Mucosa of descending colon (tissue), 3 donors: ENCODE measurements around the gene CALML6. TPM values are rescaled to one million over a fixed set of nuclear protein-coding genes. Genes with fewer than 3 reads are reported as not detected.

Experiments
- ATAC-seq: fragments of 200-7000 bp; cut with Tn5 transposase; one replicate; pipeline ENCODE4 v1.9.1; 2020; ENCODE audit warnings: mild to moderate bottlenecking, moderate library complexity
- DNase-seq, 3 donors: peaks; one replicate each; pipeline ENCODE4 v3.0.0-alpha.2; 2020
- H3K36me3 ChIP-seq: fragments of 200-600 bp; one replicate; pipeline ENCODE4 v1.8.0; 2021; ENCODE audit warnings: low read depth, mild to moderate bottlenecking
- H3K4me1 ChIP-seq: fragments of 200-600 bp; one replicate; pipeline ENCODE4 v1.8.0; 2021; ENCODE audit warnings: low read depth, mild to moderate bottlenecking
- H3K4me3 ChIP-seq: fragments of 200-600 bp; one replicate; pipeline ENCODE4 v1.8.0; 2021; ENCODE audit warnings: mild to moderate bottlenecking
- H3K9me3 ChIP-seq: fragments of 200-600 bp; one replicate; pipeline ENCODE4 v1.8.0; 2021; ENCODE audit warnings: mild to moderate bottlenecking
- intact Hi-C, 2 donors: fragments of 100-400 bp; cut with DNase I in 1 of 2; cut with micrococcal nuclease in 1 of 2; formaldehyde crosslinking; loops; one replicate each; pipeline versions ENCODE4 v1.11.0 to v1.11.1; 2022; cut with DNase I, micrococcal nuclease
- total RNA-seq, 3 donors: library from RNA; stranded (reverse); fragmentation: NEBNext Ultra II Directional in 2 of 3; extraction: Animal tissue kit (Norgen Biotek cat#: 25700) in 2 of 3; gene quantifications; one replicate each; pipeline versions ENCODE4 v1.2.1 to v1.2.4, GENCODE V29; 2021 to 2023
- TF ChIP-seq, protein P1 (sequence below): fragments of 200-600 bp; IDR thresholded peaks from one replicate; pipeline ENCODE4 v1.8.0; 2022; ENCODE audit warnings: antibody characterized with exemption, mild to moderate bottlenecking
- donor health status: DM: no; HTN: no; CAD: no; lungs with moderate emphysema.
- donor health status: DM: no; HTN: no; CAD: no.
- donor health status: DM: no; HTN: yes; CAD: no.

CALML6 gene
- total RNA-seq, 3 donors from 2014 or later: 0.32 to 1.2 (median 0.43) TPM

DNA sequence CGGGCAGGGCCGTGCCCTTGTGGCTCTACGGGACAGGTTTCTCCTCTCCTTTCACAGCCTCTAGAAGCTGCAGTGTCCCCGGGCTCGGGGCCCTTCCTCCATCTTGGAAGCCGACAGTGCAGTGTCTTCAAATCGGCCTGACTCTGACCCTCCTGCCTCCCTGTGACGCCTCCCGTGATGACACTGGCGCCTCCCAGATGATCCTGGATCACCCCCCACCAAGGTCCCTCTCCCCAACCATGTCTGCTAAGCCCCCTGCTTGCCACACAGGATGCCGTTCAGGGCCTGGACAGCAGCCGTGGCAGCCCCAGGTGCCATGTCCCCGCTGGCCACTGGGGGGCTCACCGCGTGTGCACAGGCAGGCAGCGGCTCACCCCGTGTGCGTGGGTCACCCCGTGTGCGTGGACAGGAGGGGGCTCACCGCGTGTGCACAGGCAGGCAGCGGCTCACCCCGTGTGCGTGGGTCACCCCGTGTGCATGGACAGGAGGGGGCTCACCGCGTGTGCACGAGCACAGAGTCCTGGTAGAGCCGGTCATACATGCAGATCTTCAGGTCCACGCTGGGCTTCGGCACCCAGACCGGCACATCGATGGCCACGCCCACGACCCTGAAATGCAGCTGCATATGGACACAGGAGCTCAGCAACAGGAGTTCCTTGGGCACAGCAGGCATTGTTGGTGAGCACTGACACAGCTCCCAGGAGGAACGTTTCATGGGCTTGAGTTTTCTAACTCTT lies 28.9 kb downstream of the CALML6 start:
- peak; percentile 84 for ATAC-seq
- no peak overlapping the region for H3K4me3 ChIP-seq
- no peaks in the 10 kb centered on the region for H3K36me3 ChIP-seq
- peak; percentile 60 to 71 (median 62) for DNase-seq
- intact Hi-C loops: loop anchor here (10.0 kb wide), 1 partner anchor 101 kb away; no protein-coding TSS in a partner anchor
- H3K4me1 ChIP-seq: peaks cover 7% of the 10 kb centered on the region
- no peaks in the 10 kb centered on the region for H3K9me3 ChIP-seq
- TF ChIP-seq, protein P1, sequence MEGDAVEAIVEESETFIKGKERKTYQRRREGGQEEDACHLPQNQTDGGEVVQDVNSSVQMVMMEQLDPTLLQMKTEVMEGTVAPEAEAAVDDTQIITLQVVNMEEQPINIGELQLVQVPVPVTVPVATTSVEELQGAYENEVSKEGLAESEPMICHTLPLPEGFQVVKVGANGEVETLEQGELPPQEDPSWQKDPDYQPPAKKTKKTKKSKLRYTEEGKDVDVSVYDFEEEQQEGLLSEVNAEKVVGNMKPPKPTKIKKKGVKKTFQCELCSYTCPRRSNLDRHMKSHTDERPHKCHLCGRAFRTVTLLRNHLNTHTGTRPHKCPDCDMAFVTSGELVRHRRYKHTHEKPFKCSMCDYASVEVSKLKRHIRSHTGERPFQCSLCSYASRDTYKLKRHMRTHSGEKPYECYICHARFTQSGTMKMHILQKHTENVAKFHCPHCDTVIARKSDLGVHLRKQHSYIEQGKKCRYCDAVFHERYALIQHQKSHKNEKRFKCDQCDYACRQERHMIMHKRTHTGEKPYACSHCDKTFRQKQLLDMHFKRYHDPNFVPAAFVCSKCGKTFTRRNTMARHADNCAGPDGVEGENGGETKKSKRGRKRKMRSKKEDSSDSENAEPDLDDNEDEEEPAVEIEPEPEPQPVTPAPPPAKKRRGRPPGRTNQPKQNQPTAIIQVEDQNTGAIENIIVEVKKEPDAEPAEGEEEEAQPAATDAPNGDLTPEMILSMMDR: peak; percentile 87

GRCh38 chr1:1945782-1946393 lies 30.8 kb downstream of the CALML6 start:
- H3K4me1 ChIP-seq: peaks cover 7% of the 10 kb centered on the region
- intact Hi-C loops: loop anchor here (10.0 kb wide), 1 partner anchor 99 kb away; no protein-coding TSS in a partner anchor
- H3K4me3 ChIP-seq: no peak overlapping the region
- TF ChIP-seq, protein P1: no peak
- ATAC-seq (no peak), DNase-seq (peak in 1 of 3 donors; percentile 26)
- H3K9me3 ChIP-seq: no peaks in the 10 kb centered on the region
- H3K36me3 ChIP-seq: no peaks in the 10 kb centered on the region

GRCh38 chr1:1946540-1946939 lies 31.5 kb downstream of the CALML6 start:
- intact Hi-C loops: loop anchor here (10.0 kb wide), 1 partner anchor 98 kb away; no protein-coding TSS in a partner anchor
- Histone ChIP-seq H3K4me3 (no peak overlapping the region), H3K9me3 (no peaks in the 10 kb centered on the region), H3K36me3 (no peaks in the 10 kb centered on the region), H3K4me1 (peaks cover 7% of the 10 kb centered on the region)
- DNase-seq (peak in 1 of 3 donors; percentile 59), ATAC-seq (no peak)
- TF ChIP-seq, protein P1: no peak

DNA sequence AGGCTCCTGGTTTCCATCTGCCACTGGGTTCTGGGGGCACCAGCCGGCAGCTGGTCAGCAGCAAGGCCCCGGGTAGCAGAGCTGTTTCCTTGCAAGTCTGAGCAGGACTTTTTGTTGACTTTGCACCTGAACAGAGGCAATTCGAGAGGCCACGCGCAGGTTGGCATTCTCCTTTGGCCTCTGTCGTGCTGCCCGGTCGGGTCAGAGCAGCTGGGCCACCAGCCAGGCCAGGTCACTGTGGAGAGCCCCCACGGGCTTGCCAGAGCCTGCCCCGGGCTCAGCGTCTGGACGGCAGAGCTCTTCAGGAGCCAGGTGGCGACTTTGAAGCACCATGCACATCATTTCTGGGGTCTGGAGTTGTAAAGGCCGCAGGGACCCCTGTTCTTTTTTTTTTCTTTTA lies 32.4 kb downstream of the CALML6 start:
- intact Hi-C loops: loop anchor here (10.0 kb wide), 1 partner anchor 97 kb away; no protein-coding TSS in a partner anchor
- H3K9me3 ChIP-seq: no peaks in the 10 kb centered on the region
- peaks cover 7% of the 10 kb centered on the region for H3K4me1 ChIP-seq
- DNase-seq: peak in 1 of 3 donors; percentile 33
- no peak overlapping the region for H3K4me3 ChIP-seq
- TF ChIP-seq, protein P1: no peak
- no peak for ATAC-seq
- no peaks in the 10 kb centered on the region for H3K36me3 ChIP-seq

GRCh38 chr1:1948783-1949182 lies 33.7 kb downstream of the CALML6 start:
- Histone ChIP-seq H3K4me1 (peaks cover 6% of the 10 kb centered on the region), H3K4me3 (no peak overlapping the region), H3K36me3 (no peaks in the 10 kb centered on the region), H3K9me3 (no peaks in the 10 kb centered on the region)
- DNase-seq (no peak), ATAC-seq (no peak)
- TF ChIP-seq, protein P1: no peak
- intact Hi-C loops: loop anchor here (10.0 kb wide), 1 partner anchor 96 kb away; no protein-coding TSS in a partner anchor
